IMR-90 (cell line): Measurements from ENCODE around the gene KCMF1. TPM values are rescaled to one million over a fixed set of nuclear protein-coding genes. Genes with fewer than 3 reads are reported as not detected.

Experiments
- ATAC-seq: fragments of 200-7000 bp; cut with Tn5 transposase; 2 replicates; pipeline ENCODE4 v1.9.1; 2020; ENCODE audit warnings: low read depth, mild to moderate bottlenecking, moderate library complexity
- BruUV-seq: library from RNA; stranded (reverse); fragments of 400-500 nt; replicated peaks from 2 replicates; lab custom pipeline; 2021; lab: Mats Ljungman, UMichigan
- CTCF ChIA-PET: fragments of 300-600 bp; formaldehyde crosslinking; extraction: SDS; loops from one replicate; lab custom pipeline; 2021; ENCODE audit warnings: antibody characterized with exemption; lab: Yijun Ruan, JAX
- POLR2A ChIA-PET: fragments of 300-600 bp; sonication (Branson Sonifier 250); formaldehyde crosslinking; loops from one replicate; lab custom pipeline; 2022; ENCODE audit warnings: antibody characterized with exemption; ENCODE audit not compliant: unreplicated experiment; lab: Charles Lee
- DNase-seq: peaks from one replicate; pipeline ENCODE4 v3.0.0; 2013
- H2AFZ ChIP-seq: replicated peaks from 2 replicates; pipeline ENCODE3; 2013; ENCODE audit warnings: low read length, mild to moderate bottlenecking; ENCODE audit not compliant: poor library complexity
- H2AK5ac ChIP-seq: 2 replicates; pipeline ENCODE4 v1.6.1; 2013; ENCODE audit warnings: low read depth, low read length, inconsistent platforms
- H2AK9ac ChIP-seq: replicated peaks from 2 replicates; pipeline ENCODE3; 2013; ENCODE audit warnings: mild to moderate bottlenecking, low read depth, low read length, moderate library complexity; ENCODE audit not compliant: poor library complexity
- H2BK120ac ChIP-seq: 2 replicates; pipeline ENCODE4 v1.6.1; 2013; ENCODE audit warnings: low read depth, low read length, inconsistent platforms
- H2BK15ac ChIP-seq: 3 replicates; pipeline ENCODE4 v1.6.1; 2013; ENCODE audit warnings: low read depth, low read length, inconsistent platforms
- H2BK20ac ChIP-seq: 2 replicates; pipeline ENCODE4 v1.6.1; 2013; ENCODE audit warnings: low read depth, mild to moderate bottlenecking, inconsistent platforms, low read length, moderate library complexity
- H2BK5ac ChIP-seq: 2 replicates; pipeline ENCODE4 v1.6.1; 2013; ENCODE audit warnings: mild to moderate bottlenecking, low read depth, low read length, inconsistent platforms; ENCODE audit not compliant: poor library complexity, severe bottlenecking
- H3K14ac ChIP-seq: replicated peaks from 2 replicates; pipeline ENCODE4 v1.6.1; 2013; ENCODE audit warnings: low read depth, low read length, inconsistent platforms
- H3K18ac ChIP-seq: 2 replicates; pipeline ENCODE4 v1.6.1; 2013; ENCODE audit warnings: low read depth, low read length, control low read depth
- H3K23ac ChIP-seq: 2 replicates; pipeline ENCODE4 v1.6.1; 2013; ENCODE audit warnings: low read depth, low read length, inconsistent platforms
- H3K27ac ChIP-seq: 2 replicates; pipeline ENCODE4 v1.5.1; 2013; ENCODE audit warnings: mild to moderate bottlenecking, control low read depth, low read length; ENCODE audit not compliant: insufficient read depth
- H3K27me3 ChIP-seq: 2 replicates; pipeline ENCODE4 v1.6.1; 2013; ENCODE audit warnings: low read length; ENCODE audit not compliant: control insufficient read depth, insufficient read depth
- H3K36me3 ChIP-seq: 2 replicates; pipeline ENCODE4 v1.6.1; 2013; ENCODE audit warnings: low read length, mixed read lengths; ENCODE audit not compliant: control insufficient read depth, insufficient read depth
- H3K4ac ChIP-seq: 2 replicates; pipeline ENCODE4 v1.6.1; 2013; ENCODE audit warnings: low read depth, low read length, inconsistent platforms
- H3K4me1 ChIP-seq: 2 replicates; pipeline ENCODE4 v1.6.1; 2013; ENCODE audit warnings: low read length, mixed read lengths; ENCODE audit not compliant: control insufficient read depth, insufficient read depth
- H3K4me2 ChIP-seq: 2 replicates; pipeline ENCODE4 v1.6.1; 2013; ENCODE audit warnings: low read depth, mild to moderate bottlenecking, control low read depth, low read length, moderate library complexity
- H3K4me3 ChIP-seq: 2 replicates; pipeline ENCODE4 v1.5.1; 2013; ENCODE audit warnings: low read depth, mild to moderate bottlenecking, control low read depth, low read length, moderate library complexity; ENCODE audit not compliant: insufficient read depth
- H3K56ac ChIP-seq: 2 replicates; pipeline ENCODE4 v1.6.1; 2013; ENCODE audit warnings: low read length, inconsistent platforms; ENCODE audit not compliant: insufficient read depth; ENCODE audit errors: extremely low read depth
- H3K79me1 ChIP-seq, 2 experiments: 2 replicates each; pipeline ENCODE4 v1.6.1; 2013; ENCODE audit warnings: low read length in 2 of 2, inconsistent platforms in 1 of 2, low read depth in 1 of 2
- H3K9ac ChIP-seq: 2 replicates; pipeline ENCODE4 v1.6.1; 2013; ENCODE audit warnings: low read depth, low read length, control low read depth
- H3K9me1 ChIP-seq: 2 replicates; pipeline ENCODE4 v1.6.1; 2013; ENCODE audit warnings: low read length, inconsistent platforms; ENCODE audit not compliant: insufficient read depth
- H3K9me3 ChIP-seq: 2 replicates; pipeline ENCODE4 v1.6.1; 2013; ENCODE audit warnings: low read length; ENCODE audit not compliant: control insufficient read depth, insufficient read depth
- H4K20me1 ChIP-seq: 2 replicates; pipeline ENCODE4 v1.6.1; 2013; ENCODE audit warnings: low read length, inconsistent platforms; ENCODE audit not compliant: insufficient read depth
- H4K5ac ChIP-seq: 2 replicates; pipeline ENCODE4 v1.6.1; 2013; ENCODE audit warnings: mild to moderate bottlenecking, low read depth, low read length, control low read depth
- H4K8ac ChIP-seq, 2 experiments: 2 replicates each; pipeline ENCODE4 v1.6.1; 2013; ENCODE audit warnings: low read depth in 2 of 2, low read length in 2 of 2, control low read depth in 1 of 2, inconsistent platforms in 1 of 2
- H4K91ac ChIP-seq: 2 replicates; pipeline ENCODE4 v1.6.1; 2013; ENCODE audit warnings: low read depth, low read length, inconsistent platforms; ENCODE audit not compliant: insufficient read depth
- BHLHE40 ChIP-seq: fragments of 150-350 bp; IDR thresholded peaks from 2 replicates; pipeline ENCODE4 v1.6.1; 2016; ENCODE audit warnings: mild to moderate bottlenecking, low read depth, low read length
- MAZ ChIP-seq: IDR thresholded peaks from 2 replicates; pipeline ENCODE4 v1.6.1; 2012; ENCODE audit warnings: low read depth, mild to moderate bottlenecking, low read length, improper control_type of control experiment, moderate library complexity, borderline replicate concordance
- NFE2L2 ChIP-seq: fragments of 150-350 bp; IDR thresholded peaks from 2 replicates; pipeline ENCODE4 v1.6.1; 2016; ENCODE audit warnings: low read depth, mild to moderate bottlenecking, low read length
- RAD21 ChIP-seq: IDR thresholded peaks from 2 replicates; pipeline ENCODE4 v1.6.1; 2012; ENCODE audit warnings: low read length, improper control_type of control experiment
- whole genome bisulfite sequencing, 2 experiments: methylation state at CpG; one replicate each; pipeline versions ENCODE4 v1.1.5 to v1.1.7; 2013; ENCODE audit warnings: missing lambda C conversion rate in 2 of 2; ENCODE audit not compliant: insufficient read length in 1 of 2; ENCODE audit errors: extremely low coverage in 2 of 2; 5-methylcytosine and 5-hydroxymethylcytosine counted together
- dilution Hi-C: fragments of 300-500 bp; cut with HindIII; formaldehyde crosslinking; loops from one replicate; pipeline ENCODE4 v1.14.3; 2018; ENCODE audit warnings: low sequenced_read_pairs; ENCODE audit not compliant: unreplicated experiment
- in situ Hi-C: fragments of 300-500 bp; cut with MboI; formaldehyde crosslinking; loops from 3 replicates; pipeline ENCODE4 v1.14.3; 2019; ENCODE audit warnings: low sequenced_read_pairs, inconsistent platforms, mixed read lengths
- intact Hi-C: fragments of 100-400 bp; cut with micrococcal nuclease; formaldehyde crosslinking; loops from 2 replicates; pipeline ENCODE4 v1.10.0; 2022
- polyA plus RNA-seq, 3 experiments: library from polyadenylated mRNA; depleted of rRNA; stranded (reverse); fragments of >200 nt; gene quantifications; 2 replicates each; pipeline ENCODE4 v1.2.3, GENCODE V29; 2012; ENCODE audit warnings: low replicate concordance in 1 of 3
- total RNA-seq: library from RNA; depleted of rRNA; stranded (reverse); fragments of >200 nt; gene quantifications from 2 replicates; pipeline ENCODE4 v1.2.3, GENCODE V29; 2012
- TF ChIP-seq, protein P1 (sequence below): conservative IDR thresholded peaks from 2 replicates; pipeline ENCODE4 v1.5.1; 2012; ENCODE audit warnings: mild to moderate bottlenecking, low read depth, low read length, improper control_type of control experiment

The KCMF1 gene
- total and polyA plus RNA-seq, 2 of the 4 experiments (the other 2 are of a cell fraction) = 49.9 to 108 TPM

DNA sequence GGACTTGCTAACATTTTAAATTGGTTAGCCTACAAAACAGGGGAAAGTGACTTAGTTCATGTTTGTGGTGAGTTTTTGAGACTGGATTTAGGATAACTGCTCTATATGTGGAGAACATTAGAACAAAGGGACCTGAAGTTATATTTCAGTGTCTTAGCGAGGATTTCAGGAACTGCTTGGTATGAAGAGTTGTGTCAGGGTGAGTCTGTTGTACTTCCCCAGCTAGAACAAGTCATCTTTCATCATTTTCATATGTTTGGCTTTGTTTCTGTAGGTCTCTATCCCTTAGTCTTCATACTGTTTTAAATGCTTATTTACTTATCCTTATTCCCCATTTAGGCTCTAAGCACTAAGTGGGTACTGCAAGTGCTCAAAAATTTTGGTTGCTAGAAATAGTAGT is 41.9 kb downstream of the KCMF1 start:
- H4K20me1 ChIP-seq = peaks cover 78% of the 10 kb centered on the region
- peaks cover 21% of the 10 kb centered on the region for H3K4me1 ChIP-seq
- ATAC-seq = no peak
- H3K9me1 ChIP-seq = peaks cover 21% of the 10 kb centered on the region
- H2BK120ac ChIP-seq = no peak overlapping the region
- H3K4me3 ChIP-seq = no peak overlapping the region
- H4K91ac ChIP-seq = no peak overlapping the region
- peak overlapping the region; percentile 19; the same call in 1 of the 2 replicates for H3K14ac ChIP-seq
- peak overlapping the region; percentile 44; the same call in 1 of the 2 replicates for H3K23ac ChIP-seq
- in situ Hi-C loops (no loop called here), dilution Hi-C loops (no loop called here), intact Hi-C loops (loop anchor here (2.0 kb wide), 1 partner anchor 40 kb away; no protein-coding TSS in a partner anchor)
- H3K27ac ChIP-seq = no peak overlapping the region
- H2BK5ac ChIP-seq = peak overlapping the region; percentile 60
- no peak overlapping the region for H3K56ac ChIP-seq
- ChIA-PET POLR2A (no interaction called here), CTCF (no interaction called here)
- peaks cover 15 to 65% of the 10 kb centered on the region in 2 experiments for H3K79me1 ChIP-seq
- H3K36me3 ChIP-seq = peaks cover 6% of the 10 kb centered on the region; the same call in 1 of the 2 replicates
- no CpG with 5 or more reads among the region's 1 CpG for WGBS, 2 experiments
- H2AFZ ChIP-seq = no peak overlapping the region
- H2BK20ac ChIP-seq = no peak overlapping the region
- no peak overlapping the region for H2BK15ac ChIP-seq
- TF ChIP-seq RAD21 (no peak), MAZ (no peak), NFE2L2 (no peak), BHLHE40 (no peak)
- TF ChIP-seq, protein P1, sequence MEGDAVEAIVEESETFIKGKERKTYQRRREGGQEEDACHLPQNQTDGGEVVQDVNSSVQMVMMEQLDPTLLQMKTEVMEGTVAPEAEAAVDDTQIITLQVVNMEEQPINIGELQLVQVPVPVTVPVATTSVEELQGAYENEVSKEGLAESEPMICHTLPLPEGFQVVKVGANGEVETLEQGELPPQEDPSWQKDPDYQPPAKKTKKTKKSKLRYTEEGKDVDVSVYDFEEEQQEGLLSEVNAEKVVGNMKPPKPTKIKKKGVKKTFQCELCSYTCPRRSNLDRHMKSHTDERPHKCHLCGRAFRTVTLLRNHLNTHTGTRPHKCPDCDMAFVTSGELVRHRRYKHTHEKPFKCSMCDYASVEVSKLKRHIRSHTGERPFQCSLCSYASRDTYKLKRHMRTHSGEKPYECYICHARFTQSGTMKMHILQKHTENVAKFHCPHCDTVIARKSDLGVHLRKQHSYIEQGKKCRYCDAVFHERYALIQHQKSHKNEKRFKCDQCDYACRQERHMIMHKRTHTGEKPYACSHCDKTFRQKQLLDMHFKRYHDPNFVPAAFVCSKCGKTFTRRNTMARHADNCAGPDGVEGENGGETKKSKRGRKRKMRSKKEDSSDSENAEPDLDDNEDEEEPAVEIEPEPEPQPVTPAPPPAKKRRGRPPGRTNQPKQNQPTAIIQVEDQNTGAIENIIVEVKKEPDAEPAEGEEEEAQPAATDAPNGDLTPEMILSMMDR = no peak
- no peak overlapping the region for H4K5ac ChIP-seq
- H3K4ac ChIP-seq = no peak overlapping the region; the same call in 1 of the 2 replicates
- H4K8ac ChIP-seq = no peak overlapping the region
- no peak overlapping the region; the same call in 1 of the 2 replicates for H3K18ac ChIP-seq
- H3K9ac ChIP-seq = no peak overlapping the region
- no peaks in the 10 kb centered on the region for H3K27me3 ChIP-seq
- no peak overlapping the region for H2AK9ac ChIP-seq
- no peak overlapping the region for H3K4me2 ChIP-seq
- no peak overlapping the region for H2AK5ac ChIP-seq
- peak; percentile 33 for DNase-seq
- BruUV-seq = no TSS peak
- no peaks in the 10 kb centered on the region for H3K9me3 ChIP-seq
